Glutamatergic neuron (in vitro differentiated cells): Measurements from ENCODE around the gene OR2J3. TPM values are rescaled to one million over a fixed set of nuclear protein-coding genes. Genes with fewer than 3 reads are reported as not detected.

Experiments used
- DNase-seq: peaks from one replicate; pipeline ENCODE4 v3.0.0; 2022
- H3K27ac Mint-ChIP-seq: one replicate; pipeline ENCODE4 v1.8.0; 2020; ENCODE audit warnings: mild to moderate bottlenecking, mixed read lengths, inconsistent platforms; ENCODE audit not compliant: unreplicated experiment
- H3K27me3 Mint-ChIP-seq: one replicate; pipeline ENCODE4 v1.8.0; 2020; ENCODE audit warnings: mild to moderate bottlenecking, moderate library complexity, mixed read lengths, inconsistent platforms; ENCODE audit not compliant: unreplicated experiment
- H3K36me3 Mint-ChIP-seq: one replicate; pipeline ENCODE4 v1.8.0; 2020; ENCODE audit warnings: mild to moderate bottlenecking, mixed read lengths, inconsistent platforms; ENCODE audit not compliant: unreplicated experiment
- H3K4me1 Mint-ChIP-seq: one replicate; pipeline ENCODE4 v1.8.0; 2020; ENCODE audit warnings: mild to moderate bottlenecking, low read depth, mixed read lengths, inconsistent platforms; ENCODE audit not compliant: unreplicated experiment
- H3K4me3 Mint-ChIP-seq: one replicate; pipeline ENCODE4 v1.8.0; 2020; ENCODE audit warnings: mild to moderate bottlenecking, mixed read lengths, inconsistent platforms; ENCODE audit not compliant: unreplicated experiment
- H3K9me3 Mint-ChIP-seq: one replicate; pipeline ENCODE4 v1.8.0; 2020; ENCODE audit warnings: mild to moderate bottlenecking, moderate library complexity, mixed read lengths, inconsistent platforms; ENCODE audit not compliant: unreplicated experiment
- long read RNA-seq: library from polyadenylated mRNA; unstranded; transcript quantifications from one replicate; pipeline ENCODE4 v2.0.0, GENCODE V29; 2020; ENCODE audit not compliant: unreplicated experiment
- total RNA-seq: library from RNA; stranded (reverse); fragmentation: NEBNext Ultra II Directional; extraction: Animal tissue kit (Norgen Biotek cat#: 25700); gene quantifications from one replicate; pipeline ENCODE4 v1.2.1, GENCODE V29; 2021; ENCODE audit not compliant: unreplicated experiment
- TF ChIP-seq, protein P1 (sequence below): fragments of 200-600 bp; sonication (generic); IDR thresholded peaks from one replicate; pipeline ENCODE4 v1.5.0; 2021; ENCODE audit not compliant: partially characterized antibody, unreplicated experiment

Gene OR2J3
- total RNA-seq: not detected
- long read RNA-seq: 0 reads

DNA sequence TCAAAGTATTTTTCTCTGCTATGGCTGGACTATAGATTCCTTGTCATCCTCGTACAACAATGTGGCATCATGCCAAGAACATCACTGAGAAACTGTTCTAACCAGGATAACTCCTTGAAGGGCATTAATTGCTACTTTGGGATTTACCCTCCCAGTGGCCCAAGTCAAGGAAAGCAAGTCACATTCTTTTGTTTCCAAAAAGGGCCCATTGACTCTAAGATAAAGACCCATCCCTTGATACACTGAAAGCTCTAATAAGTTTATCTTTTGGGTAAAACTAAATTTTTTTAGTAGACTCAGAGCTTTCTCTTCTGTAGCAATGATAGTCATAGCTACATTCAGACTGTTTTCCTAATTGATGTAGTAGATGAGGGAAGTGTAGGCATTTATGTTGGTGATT, at the start of gene OR2J3:
Gene OR2J3 (plus strand): TSS at position 301 of the 400 bp plus-strand sequence. CDS start 3,833 bp downstream, outside the sequence.
- TF ChIP-seq, protein P1, sequence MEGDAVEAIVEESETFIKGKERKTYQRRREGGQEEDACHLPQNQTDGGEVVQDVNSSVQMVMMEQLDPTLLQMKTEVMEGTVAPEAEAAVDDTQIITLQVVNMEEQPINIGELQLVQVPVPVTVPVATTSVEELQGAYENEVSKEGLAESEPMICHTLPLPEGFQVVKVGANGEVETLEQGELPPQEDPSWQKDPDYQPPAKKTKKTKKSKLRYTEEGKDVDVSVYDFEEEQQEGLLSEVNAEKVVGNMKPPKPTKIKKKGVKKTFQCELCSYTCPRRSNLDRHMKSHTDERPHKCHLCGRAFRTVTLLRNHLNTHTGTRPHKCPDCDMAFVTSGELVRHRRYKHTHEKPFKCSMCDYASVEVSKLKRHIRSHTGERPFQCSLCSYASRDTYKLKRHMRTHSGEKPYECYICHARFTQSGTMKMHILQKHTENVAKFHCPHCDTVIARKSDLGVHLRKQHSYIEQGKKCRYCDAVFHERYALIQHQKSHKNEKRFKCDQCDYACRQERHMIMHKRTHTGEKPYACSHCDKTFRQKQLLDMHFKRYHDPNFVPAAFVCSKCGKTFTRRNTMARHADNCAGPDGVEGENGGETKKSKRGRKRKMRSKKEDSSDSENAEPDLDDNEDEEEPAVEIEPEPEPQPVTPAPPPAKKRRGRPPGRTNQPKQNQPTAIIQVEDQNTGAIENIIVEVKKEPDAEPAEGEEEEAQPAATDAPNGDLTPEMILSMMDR: no peak
- H3K4me1 Mint-ChIP-seq: no peaks in the 10 kb centered on the region
- no peak within 1 kb of the TSS for H3K27ac Mint-ChIP-seq
- H3K9me3 Mint-ChIP-seq: no peaks in the 10 kb centered on the region
- no peak for DNase-seq
- H3K27me3 Mint-ChIP-seq: no peaks in the 10 kb centered on the region
- no peak within 1 kb of the TSS for H3K4me3 Mint-ChIP-seq
- H3K36me3 Mint-ChIP-seq: no peaks in the 10 kb centered on the region

DNA sequence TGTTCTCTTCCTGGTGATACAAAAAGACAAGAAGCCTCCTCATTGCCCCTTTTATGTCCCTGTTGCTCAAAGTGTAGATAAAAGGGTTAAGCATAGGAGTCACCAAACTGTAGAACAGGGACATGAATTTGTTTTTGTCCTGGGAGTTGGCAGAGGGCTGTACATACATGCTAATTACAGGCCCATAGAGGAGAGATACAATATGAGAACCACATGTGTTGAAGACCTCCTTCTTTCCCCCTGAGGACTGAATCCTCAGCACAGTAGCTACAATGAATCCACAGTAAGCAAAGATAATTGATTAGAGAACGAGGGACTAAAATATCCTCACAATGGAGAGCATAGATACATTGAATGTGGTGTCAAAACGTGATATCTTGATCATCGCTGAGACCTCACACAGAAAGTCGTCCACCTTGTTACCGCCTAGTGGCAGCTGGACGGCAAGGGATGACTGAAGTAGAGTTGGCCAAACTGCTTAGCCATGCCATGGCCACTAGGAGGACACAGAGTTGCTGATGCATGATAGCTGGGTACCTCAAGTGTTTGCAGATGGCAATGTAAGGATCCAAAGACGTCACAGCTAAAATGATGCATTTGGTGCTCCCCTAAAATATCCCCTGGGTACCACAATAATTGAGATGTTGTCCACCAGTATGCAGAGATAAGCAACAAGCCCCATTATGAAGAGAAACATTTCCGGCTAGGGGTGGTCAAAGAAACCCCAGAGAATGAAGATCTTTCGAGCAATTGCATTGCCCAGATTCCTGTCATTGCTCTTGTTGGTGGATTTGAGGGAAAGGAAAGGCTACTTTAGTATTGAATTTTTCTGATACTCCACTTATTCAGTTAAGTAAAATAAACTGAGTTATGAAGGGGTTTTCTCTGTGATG, 35.8 kb upstream of the OR2J3 start:
- Mint-ChIP-seq H3K36me3 (no peaks in the 10 kb centered on the region), H3K9me3 (no peaks in the 10 kb centered on the region), H3K4me3 (no peak overlapping the region), H3K27me3 (no peaks in the 10 kb centered on the region), H3K27ac (no peak overlapping the region), H3K4me1 (no peaks in the 10 kb centered on the region)
- TF ChIP-seq, protein P1: peak; percentile 83
- DNase-seq: peak; percentile 50

DNA sequence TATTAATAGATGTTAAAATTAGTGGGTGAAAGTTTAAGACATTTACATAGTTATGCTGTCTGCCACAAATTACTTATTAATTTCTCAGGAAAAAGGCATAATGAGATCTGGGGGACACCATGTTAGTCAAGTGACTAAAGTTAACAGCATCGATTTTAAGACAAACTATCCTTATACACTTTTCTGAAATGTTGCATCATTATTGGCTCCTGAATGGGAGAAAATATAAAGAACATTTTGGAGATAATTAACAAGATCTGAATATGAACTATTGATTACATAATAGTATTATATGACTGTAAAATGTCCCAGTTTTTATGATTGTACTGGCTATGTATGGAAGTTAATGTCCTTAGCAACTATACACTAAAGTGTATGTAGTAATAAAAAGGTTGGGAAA, 28.7 kb upstream of the OR2J3 start:
- H3K4me1 Mint-ChIP-seq: no peaks in the 10 kb centered on the region
- no peaks in the 10 kb centered on the region for H3K9me3 Mint-ChIP-seq
- H3K4me3 Mint-ChIP-seq: no peak overlapping the region
- TF ChIP-seq, protein P1: no peak
- DNase-seq: no peak
- no peaks in the 10 kb centered on the region for H3K36me3 Mint-ChIP-seq
- no peaks in the 10 kb centered on the region for H3K27me3 Mint-ChIP-seq
- H3K27ac Mint-ChIP-seq: no peak overlapping the region

DNA sequence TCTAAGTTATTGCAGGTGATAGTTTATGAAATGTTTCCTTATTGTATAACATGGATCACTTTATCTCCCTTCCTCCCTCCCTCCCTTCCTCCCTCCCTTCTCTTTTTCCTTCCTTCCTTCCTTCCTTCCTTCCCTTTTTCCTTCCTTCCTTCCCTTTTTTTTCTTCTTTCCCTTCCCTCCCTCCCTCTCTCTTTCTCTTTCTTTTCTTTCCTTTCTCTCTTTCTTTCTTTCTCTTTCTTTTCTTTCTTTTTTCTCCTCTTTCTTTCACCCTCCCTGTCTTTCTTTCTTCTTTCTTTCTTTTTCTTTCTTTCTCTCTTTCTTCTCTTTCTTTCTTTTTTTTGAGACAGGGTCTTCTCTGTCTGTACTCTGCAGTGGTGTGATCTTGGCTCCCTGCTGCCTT, 26.5 kb upstream of the OR2J3 start:
- TF ChIP-seq, protein P1: no peak
- Mint-ChIP-seq H3K4me1 (no peaks in the 10 kb centered on the region), H3K4me3 (no peak overlapping the region), H3K36me3 (no peaks in the 10 kb centered on the region), H3K27me3 (no peaks in the 10 kb centered on the region), H3K9me3 (no peaks in the 10 kb centered on the region), H3K27ac (no peak overlapping the region)
- no peak for DNase-seq

DNA sequence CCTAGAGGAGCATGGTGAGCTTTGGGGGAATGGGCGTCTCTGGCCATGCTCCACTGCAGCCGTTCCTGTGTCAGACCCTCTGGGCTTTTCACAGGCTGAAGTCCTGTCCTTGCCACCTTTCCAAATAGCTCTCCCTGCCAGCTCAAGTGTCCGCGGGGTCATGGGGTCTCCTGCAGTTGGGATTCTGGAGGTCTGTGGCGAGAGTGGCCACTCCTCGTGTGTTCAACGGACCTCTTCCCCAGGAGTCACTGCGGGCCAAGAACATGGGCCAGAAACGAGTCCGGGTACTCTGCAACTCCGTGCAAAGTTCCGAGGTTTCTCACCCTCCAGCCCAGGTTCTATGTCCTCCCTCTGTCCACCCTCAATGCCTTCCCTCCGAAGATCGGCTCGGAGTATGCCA, 25.4 kb upstream of the OR2J3 start:
- no peaks in the 10 kb centered on the region for H3K4me1 Mint-ChIP-seq
- no peak for DNase-seq
- H3K9me3 Mint-ChIP-seq: no peaks in the 10 kb centered on the region
- no peak overlapping the region for H3K4me3 Mint-ChIP-seq
- H3K27ac Mint-ChIP-seq: no peak overlapping the region
- H3K36me3 Mint-ChIP-seq: no peaks in the 10 kb centered on the region
- TF ChIP-seq, protein P1: no peak
- no peaks in the 10 kb centered on the region for H3K27me3 Mint-ChIP-seq
